Lower leg skin (tissue), 3 donors: ENCODE results near the gene KCTD12.

Source experiments
- POLR2A ChIP-seq, 2 donors: fragments of 450-650 bp; IDR thresholded peaks; one replicate each; pipeline ENCODE4 v1.6.1; 2016 to 2017; ENCODE audit warnings: antibody characterized with exemption in 2 of 2, mild to moderate bottlenecking in 1 of 2, moderate library complexity in 1 of 2
- TF ChIP-seq, protein P1 (sequence below), 3 donors: fragments of 450-650 bp; IDR thresholded peaks; one replicate each; pipeline ENCODE4 v1.5.1; 2016; ENCODE audit warnings: antibody characterized with exemption in 3 of 3, mild to moderate bottlenecking in 3 of 3, moderate library complexity in 2 of 3

- TF ChIP-seq, protein P1, sequence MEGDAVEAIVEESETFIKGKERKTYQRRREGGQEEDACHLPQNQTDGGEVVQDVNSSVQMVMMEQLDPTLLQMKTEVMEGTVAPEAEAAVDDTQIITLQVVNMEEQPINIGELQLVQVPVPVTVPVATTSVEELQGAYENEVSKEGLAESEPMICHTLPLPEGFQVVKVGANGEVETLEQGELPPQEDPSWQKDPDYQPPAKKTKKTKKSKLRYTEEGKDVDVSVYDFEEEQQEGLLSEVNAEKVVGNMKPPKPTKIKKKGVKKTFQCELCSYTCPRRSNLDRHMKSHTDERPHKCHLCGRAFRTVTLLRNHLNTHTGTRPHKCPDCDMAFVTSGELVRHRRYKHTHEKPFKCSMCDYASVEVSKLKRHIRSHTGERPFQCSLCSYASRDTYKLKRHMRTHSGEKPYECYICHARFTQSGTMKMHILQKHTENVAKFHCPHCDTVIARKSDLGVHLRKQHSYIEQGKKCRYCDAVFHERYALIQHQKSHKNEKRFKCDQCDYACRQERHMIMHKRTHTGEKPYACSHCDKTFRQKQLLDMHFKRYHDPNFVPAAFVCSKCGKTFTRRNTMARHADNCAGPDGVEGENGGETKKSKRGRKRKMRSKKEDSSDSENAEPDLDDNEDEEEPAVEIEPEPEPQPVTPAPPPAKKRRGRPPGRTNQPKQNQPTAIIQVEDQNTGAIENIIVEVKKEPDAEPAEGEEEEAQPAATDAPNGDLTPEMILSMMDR (IDR thresholded peaks at IDR 0.05) = no peak
- no peak for TF ChIP-seq POLR2A (IDR thresholded peaks at IDR 0.05)
These were observed 30.9 kb upstream of the KCTD12 start for GRCh38 chr13:76917095-76917494.
